IMR-90 (cell line): ENCODE results near the gene NTN4. TPM values are rescaled to one million over a fixed set of nuclear protein-coding genes. Genes with fewer than 3 reads are reported as not detected.

ENCODE experiments used
- ATAC-seq: fragments of 200-7000 bp; cut with Tn5 transposase; 2 replicates; pipeline ENCODE4 v1.9.1; 2020; ENCODE audit warnings: low read depth, mild to moderate bottlenecking, moderate library complexity
- BruUV-seq: library from RNA; stranded (reverse); fragments of 400-500 nt; replicated peaks from 2 replicates; lab custom pipeline; 2021; lab: Mats Ljungman, UMichigan
- CTCF ChIA-PET: fragments of 300-600 bp; formaldehyde crosslinking; extraction: SDS; loops from one replicate; lab custom pipeline; 2021; ENCODE audit warnings: antibody characterized with exemption; lab: Yijun Ruan, JAX
- POLR2A ChIA-PET: fragments of 300-600 bp; sonication (Branson Sonifier 250); formaldehyde crosslinking; loops from one replicate; lab custom pipeline; 2022; ENCODE audit warnings: antibody characterized with exemption; ENCODE audit not compliant: unreplicated experiment; lab: Charles Lee
- DNase-seq: peaks from one replicate; pipeline ENCODE4 v3.0.0; 2013
- H2AFZ ChIP-seq: replicated peaks from 2 replicates; pipeline ENCODE3; 2013; ENCODE audit warnings: low read length, mild to moderate bottlenecking; ENCODE audit not compliant: poor library complexity
- H2AK5ac ChIP-seq: 2 replicates; pipeline ENCODE4 v1.6.1; 2013; ENCODE audit warnings: low read depth, low read length, inconsistent platforms
- H2AK9ac ChIP-seq: replicated peaks from 2 replicates; pipeline ENCODE3; 2013; ENCODE audit warnings: mild to moderate bottlenecking, low read depth, low read length, moderate library complexity; ENCODE audit not compliant: poor library complexity
- H2BK120ac ChIP-seq: 2 replicates; pipeline ENCODE4 v1.6.1; 2013; ENCODE audit warnings: low read depth, low read length, inconsistent platforms
- H2BK15ac ChIP-seq: 3 replicates; pipeline ENCODE4 v1.6.1; 2013; ENCODE audit warnings: low read depth, low read length, inconsistent platforms
- H2BK20ac ChIP-seq: 2 replicates; pipeline ENCODE4 v1.6.1; 2013; ENCODE audit warnings: low read depth, mild to moderate bottlenecking, inconsistent platforms, low read length, moderate library complexity
- H2BK5ac ChIP-seq: 2 replicates; pipeline ENCODE4 v1.6.1; 2013; ENCODE audit warnings: mild to moderate bottlenecking, low read depth, low read length, inconsistent platforms; ENCODE audit not compliant: poor library complexity, severe bottlenecking
- H3K14ac ChIP-seq: replicated peaks from 2 replicates; pipeline ENCODE4 v1.6.1; 2013; ENCODE audit warnings: low read depth, low read length, inconsistent platforms
- H3K18ac ChIP-seq: 2 replicates; pipeline ENCODE4 v1.6.1; 2013; ENCODE audit warnings: low read depth, low read length, control low read depth
- H3K23ac ChIP-seq: 2 replicates; pipeline ENCODE4 v1.6.1; 2013; ENCODE audit warnings: low read depth, low read length, inconsistent platforms
- H3K27ac ChIP-seq: 2 replicates; pipeline ENCODE4 v1.5.1; 2013; ENCODE audit warnings: mild to moderate bottlenecking, control low read depth, low read length; ENCODE audit not compliant: insufficient read depth
- H3K27me3 ChIP-seq: 2 replicates; pipeline ENCODE4 v1.6.1; 2013; ENCODE audit warnings: low read length; ENCODE audit not compliant: control insufficient read depth, insufficient read depth
- H3K36me3 ChIP-seq: 2 replicates; pipeline ENCODE4 v1.6.1; 2013; ENCODE audit warnings: low read length, mixed read lengths; ENCODE audit not compliant: control insufficient read depth, insufficient read depth
- H3K4ac ChIP-seq: 2 replicates; pipeline ENCODE4 v1.6.1; 2013; ENCODE audit warnings: low read depth, low read length, inconsistent platforms
- H3K4me1 ChIP-seq: 2 replicates; pipeline ENCODE4 v1.6.1; 2013; ENCODE audit warnings: low read length, mixed read lengths; ENCODE audit not compliant: control insufficient read depth, insufficient read depth
- H3K4me2 ChIP-seq: 2 replicates; pipeline ENCODE4 v1.6.1; 2013; ENCODE audit warnings: low read depth, mild to moderate bottlenecking, control low read depth, low read length, moderate library complexity
- H3K4me3 ChIP-seq: 2 replicates; pipeline ENCODE4 v1.5.1; 2013; ENCODE audit warnings: low read depth, mild to moderate bottlenecking, control low read depth, low read length, moderate library complexity; ENCODE audit not compliant: insufficient read depth
- H3K56ac ChIP-seq: 2 replicates; pipeline ENCODE4 v1.6.1; 2013; ENCODE audit warnings: low read length, inconsistent platforms; ENCODE audit not compliant: insufficient read depth; ENCODE audit errors: extremely low read depth
- H3K79me1 ChIP-seq, 2 experiments: 2 replicates each; pipeline ENCODE4 v1.6.1; 2013; ENCODE audit warnings: low read length in 2 of 2, inconsistent platforms in 1 of 2, low read depth in 1 of 2
- H3K9ac ChIP-seq: 2 replicates; pipeline ENCODE4 v1.6.1; 2013; ENCODE audit warnings: low read depth, low read length, control low read depth
- H3K9me1 ChIP-seq: 2 replicates; pipeline ENCODE4 v1.6.1; 2013; ENCODE audit warnings: low read length, inconsistent platforms; ENCODE audit not compliant: insufficient read depth
- H3K9me3 ChIP-seq: 2 replicates; pipeline ENCODE4 v1.6.1; 2013; ENCODE audit warnings: low read length; ENCODE audit not compliant: control insufficient read depth, insufficient read depth
- H4K20me1 ChIP-seq: 2 replicates; pipeline ENCODE4 v1.6.1; 2013; ENCODE audit warnings: low read length, inconsistent platforms; ENCODE audit not compliant: insufficient read depth
- H4K5ac ChIP-seq: 2 replicates; pipeline ENCODE4 v1.6.1; 2013; ENCODE audit warnings: mild to moderate bottlenecking, low read depth, low read length, control low read depth
- H4K8ac ChIP-seq, 2 experiments: 2 replicates each; pipeline ENCODE4 v1.6.1; 2013; ENCODE audit warnings: low read depth in 2 of 2, low read length in 2 of 2, control low read depth in 1 of 2, inconsistent platforms in 1 of 2
- H4K91ac ChIP-seq: 2 replicates; pipeline ENCODE4 v1.6.1; 2013; ENCODE audit warnings: low read depth, low read length, inconsistent platforms; ENCODE audit not compliant: insufficient read depth
- BHLHE40 ChIP-seq: fragments of 150-350 bp; IDR thresholded peaks from 2 replicates; pipeline ENCODE4 v1.6.1; 2016; ENCODE audit warnings: mild to moderate bottlenecking, low read depth, low read length
- CEBPB ChIP-seq: IDR thresholded peaks from 2 replicates; pipeline ENCODE4 v1.6.1; 2012; ENCODE audit warnings: low read depth, low read length, improper control_type of control experiment
- CHD1 ChIP-seq: IDR thresholded peaks from 2 replicates; pipeline ENCODE4 v1.6.1; 2012; ENCODE audit warnings: low read depth, low read length, improper control_type of control experiment
- FOS ChIP-seq: fragments of 150-350 bp; IDR thresholded peaks from 2 replicates; pipeline ENCODE4 v1.6.1; 2016; ENCODE audit warnings: low read depth, low read length
- MAFK ChIP-seq: IDR thresholded peaks from 2 replicates; pipeline ENCODE4 v1.6.1; 2012; ENCODE audit warnings: low read depth, low read length, improper control_type of control experiment
- MAZ ChIP-seq: IDR thresholded peaks from 2 replicates; pipeline ENCODE4 v1.6.1; 2012; ENCODE audit warnings: low read depth, mild to moderate bottlenecking, low read length, improper control_type of control experiment, moderate library complexity, borderline replicate concordance
- MXI1 ChIP-seq: IDR thresholded peaks from 2 replicates; pipeline ENCODE4 v1.6.1; 2012; ENCODE audit warnings: low read depth, mild to moderate bottlenecking, low read length, moderate library complexity, borderline replicate concordance
- NFE2L2 ChIP-seq: fragments of 150-350 bp; IDR thresholded peaks from 2 replicates; pipeline ENCODE4 v1.6.1; 2016; ENCODE audit warnings: low read depth, mild to moderate bottlenecking, low read length
- POLR2A ChIP-seq: IDR thresholded peaks from 2 replicates; pipeline ENCODE4 v1.6.1; 2012; ENCODE audit warnings: mild to moderate bottlenecking, low read depth, low read length
- RAD21 ChIP-seq: IDR thresholded peaks from 2 replicates; pipeline ENCODE4 v1.6.1; 2012; ENCODE audit warnings: low read length, improper control_type of control experiment
- RCOR1 ChIP-seq: IDR thresholded peaks from 2 replicates; pipeline ENCODE4 v1.6.1; 2012; ENCODE audit warnings: mild to moderate bottlenecking, low read length, improper control_type of control experiment; ENCODE audit not compliant: insufficient replicate concordance
- RFX5 ChIP-seq: IDR thresholded peaks from 2 replicates; pipeline ENCODE4 v1.8.0; 2012; ENCODE audit warnings: low read depth, mild to moderate bottlenecking, low read length, moderate library complexity
- SMC3 ChIP-seq: fragments of 150-350 bp; IDR thresholded peaks from 2 replicates; pipeline ENCODE4 v1.6.1; 2016; ENCODE audit warnings: low read depth, mild to moderate bottlenecking, antibody characterized with exemption, low read length, moderate library complexity
- whole genome bisulfite sequencing, 2 experiments: methylation state at CpG; one replicate each; pipeline versions ENCODE4 v1.1.5 to v1.1.7; 2013; ENCODE audit warnings: missing lambda C conversion rate in 2 of 2; ENCODE audit not compliant: insufficient read length in 1 of 2; ENCODE audit errors: extremely low coverage in 2 of 2; 5-methylcytosine and 5-hydroxymethylcytosine counted together
- dilution Hi-C: fragments of 300-500 bp; cut with HindIII; formaldehyde crosslinking; loops from one replicate; pipeline ENCODE4 v1.14.3; 2018; ENCODE audit warnings: low sequenced_read_pairs; ENCODE audit not compliant: unreplicated experiment
- in situ Hi-C: fragments of 300-500 bp; cut with MboI; formaldehyde crosslinking; loops from 3 replicates; pipeline ENCODE4 v1.14.3; 2019; ENCODE audit warnings: low sequenced_read_pairs, inconsistent platforms, mixed read lengths
- intact Hi-C: fragments of 100-400 bp; cut with micrococcal nuclease; formaldehyde crosslinking; loops from 2 replicates; pipeline ENCODE4 v1.10.0; 2022
- polyA plus RNA-seq, 3 experiments: library from polyadenylated mRNA; depleted of rRNA; stranded (reverse); fragments of >200 nt; gene quantifications; 2 replicates each; pipeline ENCODE4 v1.2.3, GENCODE V29; 2012; ENCODE audit warnings: low replicate concordance in 1 of 3
- total RNA-seq: library from RNA; depleted of rRNA; stranded (reverse); fragments of >200 nt; gene quantifications from 2 replicates; pipeline ENCODE4 v1.2.3, GENCODE V29; 2012
- TF ChIP-seq, protein P1 (sequence below): fragments of 150-350 bp; IDR thresholded peaks from 2 replicates; pipeline ENCODE4 v1.6.1; 2017; ENCODE audit warnings: mild to moderate bottlenecking, antibody characterized with exemption, low read length, low read depth
- TF ChIP-seq, protein P2 (sequence below): conservative IDR thresholded peaks from 2 replicates; pipeline ENCODE4 v1.5.1; 2012; ENCODE audit warnings: mild to moderate bottlenecking, low read depth, low read length, improper control_type of control experiment

Gene NTN4
- total and polyA plus RNA-seq, 2 of the 4 experiments (the other 2 are of a cell fraction) = 54.6 to 56.6 TPM

DNA sequence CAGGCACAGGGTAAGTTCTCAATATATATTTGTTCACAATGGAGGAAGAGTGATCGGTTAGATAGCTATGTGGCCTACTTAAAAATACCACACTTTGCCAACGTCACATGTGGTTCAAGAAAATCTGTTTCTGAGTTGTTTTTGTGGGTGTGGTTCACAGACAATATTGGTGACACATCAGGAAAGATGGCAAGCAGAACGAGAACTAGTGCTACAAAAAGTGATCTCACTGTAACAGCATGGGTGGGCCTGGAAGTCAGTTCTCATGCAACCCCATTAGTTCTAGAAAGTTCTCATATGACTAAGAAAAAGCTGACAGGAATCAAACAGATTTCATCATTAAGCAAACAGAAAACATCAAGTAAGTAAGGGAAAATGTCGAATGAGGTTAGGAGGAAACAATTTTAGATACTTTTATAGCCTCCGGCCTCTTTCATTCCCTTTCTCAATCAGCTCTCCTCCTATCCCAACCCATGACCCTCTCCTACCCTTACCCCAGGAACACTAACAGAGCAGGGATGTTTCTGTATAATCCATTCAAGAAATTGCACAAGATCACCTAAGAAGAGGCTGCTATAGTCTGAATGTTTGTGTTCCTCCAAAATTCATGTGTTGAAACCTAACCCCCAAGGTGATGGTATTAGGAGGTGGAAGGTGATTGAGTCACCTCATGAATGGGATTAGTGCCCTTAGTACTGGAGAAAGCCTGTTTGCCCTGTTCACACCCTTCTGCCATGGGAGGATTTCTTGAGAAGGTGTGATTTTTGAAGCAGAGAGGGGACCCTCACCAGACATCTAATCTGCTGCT is 15.5 kb upstream of the NTN4 start:
- Histone ChIP-seq H4K8ac (peak overlapping the region; percentile 77 to 93), H3K9me1 (peaks cover 10% of the 10 kb centered on the region), H4K20me1 (no peaks in the 10 kb centered on the region), H4K91ac (peak overlapping the region; percentile 92), H3K4me3 (no peak overlapping the region), H3K36me3 (no peaks in the 10 kb centered on the region), H3K23ac (peak overlapping the region; percentile 80), H2AFZ (peak overlapping the region; percentile 68), H2BK20ac (peak overlapping the region; percentile 98), H3K27ac (peak overlapping the region; percentile 24; the same call in 1 of the 2 replicates), H2AK9ac (peak overlapping the region; percentile 57), H2BK15ac (peak overlapping the region; percentile 92; the same call in 2 of the 3 replicates), H3K9ac (no peak overlapping the region), H3K4ac (peak overlapping the region; percentile 94), H3K9me3 (no peaks in the 10 kb centered on the region), H3K4me2 (peak overlapping the region; percentile 25; the same call in 1 of the 2 replicates), H3K4me1 (peaks cover 8% of the 10 kb centered on the region), H2BK120ac (peak overlapping the region; percentile 95), H3K14ac (peak overlapping the region; percentile 95), H3K56ac (peak overlapping the region; percentile 52; the same call in 1 of the 2 replicates), H3K79me1 (0 out of 4 replicates have a peak, but pooled peaks cover 0 to 3% of the 10 kb centered on the region in 2 experiments), H4K5ac (peak overlapping the region; percentile 74), H2AK5ac (peak overlapping the region; percentile 96), H3K18ac (peak overlapping the region; percentile 88), H3K27me3 (no peaks in the 10 kb centered on the region), H2BK5ac (peak overlapping the region; percentile 68)
- no CpG with 5 or more reads among the region's 5 CpGs for WGBS, 2 experiments
- DNase-seq = peak; percentile 99
- no TSS peak for BruUV-seq
- in situ Hi-C loops (no loop called here), dilution Hi-C loops (no loop called here), intact Hi-C loops (no loop called here)
- ChIA-PET CTCF (interaction anchor here (1.0 kb wide), 1 partner anchor 173 kb away, joined by 3 read pairs; no protein-coding TSS in a partner anchor), POLR2A (no interaction called here)
- TF ChIP-seq MAZ = no peak
- TF ChIP-seq FOS = peak; percentile 76
- no peak for TF ChIP-seq POLR2A
- no peak for TF ChIP-seq RFX5
- TF ChIP-seq, protein P1, sequence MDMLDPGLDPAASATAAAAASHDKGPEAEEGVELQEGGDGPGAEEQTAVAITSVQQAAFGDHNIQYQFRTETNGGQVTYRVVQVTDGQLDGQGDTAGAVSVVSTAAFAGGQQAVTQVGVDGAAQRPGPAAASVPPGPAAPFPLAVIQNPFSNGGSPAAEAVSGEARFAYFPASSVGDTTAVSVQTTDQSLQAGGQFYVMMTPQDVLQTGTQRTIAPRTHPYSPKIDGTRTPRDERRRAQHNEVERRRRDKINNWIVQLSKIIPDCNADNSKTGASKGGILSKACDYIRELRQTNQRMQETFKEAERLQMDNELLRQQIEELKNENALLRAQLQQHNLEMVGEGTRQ = peak; percentile 39; the same call in 1 of the 2 replicates
- TF ChIP-seq CHD1 = no peak
- TF ChIP-seq RCOR1 = peak; percentile 41
- no peak; the same call in 1 of the 2 replicates for TF ChIP-seq RAD21
- TF ChIP-seq CEBPB = peak; percentile 85
- TF ChIP-seq MXI1 = 0 out of 2 replicates have a peak, but pooled peaks have one; percentile 14
- peak; percentile 53 for TF ChIP-seq BHLHE40
- TF ChIP-seq SMC3 = no peak
- peak; percentile 28; the same call in 1 of the 2 replicates for TF ChIP-seq MAFK
- TF ChIP-seq, protein P2, sequence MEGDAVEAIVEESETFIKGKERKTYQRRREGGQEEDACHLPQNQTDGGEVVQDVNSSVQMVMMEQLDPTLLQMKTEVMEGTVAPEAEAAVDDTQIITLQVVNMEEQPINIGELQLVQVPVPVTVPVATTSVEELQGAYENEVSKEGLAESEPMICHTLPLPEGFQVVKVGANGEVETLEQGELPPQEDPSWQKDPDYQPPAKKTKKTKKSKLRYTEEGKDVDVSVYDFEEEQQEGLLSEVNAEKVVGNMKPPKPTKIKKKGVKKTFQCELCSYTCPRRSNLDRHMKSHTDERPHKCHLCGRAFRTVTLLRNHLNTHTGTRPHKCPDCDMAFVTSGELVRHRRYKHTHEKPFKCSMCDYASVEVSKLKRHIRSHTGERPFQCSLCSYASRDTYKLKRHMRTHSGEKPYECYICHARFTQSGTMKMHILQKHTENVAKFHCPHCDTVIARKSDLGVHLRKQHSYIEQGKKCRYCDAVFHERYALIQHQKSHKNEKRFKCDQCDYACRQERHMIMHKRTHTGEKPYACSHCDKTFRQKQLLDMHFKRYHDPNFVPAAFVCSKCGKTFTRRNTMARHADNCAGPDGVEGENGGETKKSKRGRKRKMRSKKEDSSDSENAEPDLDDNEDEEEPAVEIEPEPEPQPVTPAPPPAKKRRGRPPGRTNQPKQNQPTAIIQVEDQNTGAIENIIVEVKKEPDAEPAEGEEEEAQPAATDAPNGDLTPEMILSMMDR = no peak
- TF ChIP-seq NFE2L2 = no peak
- ATAC-seq = peak; percentile 70
